HepG2 (cell line): ENCODE measurements around the gene PXMP4. TPM values are rescaled to one million over a fixed set of nuclear protein-coding genes. Genes with fewer than 3 reads are reported as not detected.

Experiments used
- CEBPB ChIP-seq: IDR thresholded peaks from 2 replicates; pipeline ENCODE4 v1.6.1; 2011; ENCODE audit warnings: low read depth, low read length, improper control_type of control experiment, borderline replicate concordance
- CREB1 ChIP-seq, 2 experiments: fragments of 450-650 bp in 1 of 2; IDR thresholded peaks; 2 replicates each; pipeline ENCODE4 v1.6.1; 2016 to 2017; ENCODE audit warnings: control low read depth in 1 of 2, mild to moderate bottlenecking in 1 of 2, missing compliant biosample characterization in 1 of 2, missing genetic modification characterization in 1 of 2
- FOXA1 ChIP-seq, 2 experiments: fragments of 450-650 bp in 1 of 2; sonication (generic) in 1 of 2; formaldehyde crosslinking in 1 of 2; IDR thresholded peaks; 2 replicates each; pipeline versions ENCODE4 v1.4.0 to v1.6.1; 2016 to 2020; ENCODE audit warnings: missing genetic modification reagents in 1 of 2
- FOXP1 ChIP-seq, 2 experiments: fragments of 450-650 bp in 1 of 2; IDR thresholded peaks; 2 replicates each; pipeline ENCODE4 v1.6.1; 2017 to 2018; ENCODE audit warnings: antibody characterized with exemption in 1 of 2
- GPN1 ChIP-seq: sonication (generic); formaldehyde crosslinking; IDR thresholded peaks from 2 replicates; pipeline ENCODE4 v1.5.1; 2020; ENCODE audit warnings: missing genetic modification reagents, borderline replicate concordance
- KDM4B ChIP-seq: sonication (generic); formaldehyde crosslinking; IDR thresholded peaks from 2 replicates; pipeline ENCODE4 v1.4.0; 2020; ENCODE audit warnings: missing genetic modification reagents
- KMT2B ChIP-seq: IDR thresholded peaks from 2 replicates; pipeline ENCODE4 v1.6.1; 2016; ENCODE audit warnings: missing genetic modification reagents, missing compliant biosample characterization
- NFE2L1 ChIP-seq: sonication (generic); formaldehyde crosslinking; IDR thresholded peaks from 2 replicates; pipeline ENCODE4 v1.4.0; 2020; ENCODE audit warnings: missing genetic modification reagents, mild to moderate bottlenecking, borderline replicate concordance
- NFYB ChIP-seq: sonication (generic); formaldehyde crosslinking; IDR thresholded peaks from 2 replicates; pipeline ENCODE4 v1.4.0; 2020; ENCODE audit warnings: missing genetic modification reagents
- NFYC ChIP-seq: IDR thresholded peaks from 2 replicates; pipeline ENCODE4 v1.6.1; 2016; ENCODE audit warnings: missing genetic modification reagents, missing compliant biosample characterization
- RAD21 ChIP-seq: fragments of 450-650 bp; formaldehyde crosslinking; IDR thresholded peaks from 2 replicates; pipeline ENCODE4 v1.5.0; 2020; ENCODE audit warnings: mild to moderate bottlenecking
- SALL1 ChIP-seq: sonication (generic); formaldehyde crosslinking; IDR thresholded peaks from 2 replicates; pipeline ENCODE4 v1.8.0; 2022; ENCODE audit warnings: mild to moderate bottlenecking, missing genetic modification reagents
- TBP ChIP-seq: sonication (generic); formaldehyde crosslinking; IDR thresholded peaks from 2 replicates; pipeline ENCODE4 v1.5.0; 2020; ENCODE audit warnings: missing genetic modification reagents
- U2AF2 ChIP-seq: fragments of 200-400 bp; formaldehyde crosslinking; IDR thresholded peaks from 2 replicates; pipeline ENCODE4 v1.6.1; 2017; ENCODE audit warnings: low read depth, mild to moderate bottlenecking, low read length
- ZC3H13 ChIP-seq: sonication (generic); formaldehyde crosslinking; IDR thresholded peaks from 2 replicates; pipeline ENCODE4 v1.8.1; 2023; ENCODE audit warnings: mild to moderate bottlenecking, missing genetic modification reagents, moderate library complexity
- ZMAT3 ChIP-seq: sonication (generic); formaldehyde crosslinking; conservative IDR thresholded peaks from 2 replicates; pipeline ENCODE4 v1.7.0; 2021; ENCODE audit warnings: missing genetic modification reagents
- ZNF253 ChIP-seq: sonication (generic); formaldehyde crosslinking; IDR thresholded peaks from 2 replicates; pipeline ENCODE4 v1.8.0; 2022; ENCODE audit warnings: mild to moderate bottlenecking, missing genetic modification reagents, borderline replicate concordance
- ZNF772 ChIP-seq: sonication (generic); formaldehyde crosslinking; IDR thresholded peaks from 2 replicates; pipeline ENCODE4 v1.5.0; 2020; ENCODE audit warnings: mild to moderate bottlenecking, missing genetic modification reagents
- ZNF775 ChIP-seq: sonication (generic); formaldehyde crosslinking; IDR thresholded peaks from 2 replicates; pipeline ENCODE4 v1.4.0; 2020; ENCODE audit warnings: missing genetic modification reagents, mild to moderate bottlenecking, moderate library complexity, borderline replicate concordance
- ZNF776 ChIP-seq: sonication (generic); formaldehyde crosslinking; IDR thresholded peaks from 2 replicates; pipeline ENCODE4 v1.4.0; 2020; ENCODE audit warnings: mild to moderate bottlenecking, missing genetic modification reagents
- polyA plus RNA-seq, 8 experiments: library from polyadenylated mRNA; depleted of rRNA in 3 of 8; stranded (reverse) in 7 of 8; unstranded in 1 of 8; fragments of >200 nt; fragmentation: Illumina TruSeq in 4 of 8; extraction: Trizol in 4 of 8; gene quantifications; 2 replicates each; pipeline versions ENCODE4 v1.2.1 to v1.2.3, GENCODE V29; 2011 to 2016; ENCODE audit warnings: low read depth in 4 of 8, missing spikeins in 1 of 8, mixed read lengths in 1 of 8; ENCODE audit not compliant: insufficient read depth in 1 of 8
- total RNA-seq, 5 experiments: library from RNA; depleted of rRNA; stranded (reverse); fragments of >200 nt; fragmentation: Illumina TruSeq; extraction: Trizol; gene quantifications; 2 replicates each; pipeline ENCODE4 v1.2.3, GENCODE V29; 2016; ENCODE audit warnings: low read depth in 1 of 5
- TF ChIP-seq, protein P1 (sequence below): sonication (generic); formaldehyde crosslinking; IDR thresholded peaks from 2 replicates; pipeline ENCODE4 v1.9.0; 2021; ENCODE audit warnings: missing genetic modification reagents, borderline replicate concordance
- TF ChIP-seq, protein P2 (sequence below): sonication (generic); formaldehyde crosslinking; IDR thresholded peaks from 2 replicates; pipeline ENCODE4 v1.5.0; 2020; ENCODE audit warnings: mild to moderate bottlenecking, missing genetic modification reagents

Gene PXMP4
- total and polyA plus RNA-seq, 2 of the 13 experiments (the other 11 are each of a cell fraction or from before 2014, with no cell fraction given) = not detected

- TF ChIP-seq ZMAT3 (CRISPR knock-in tag) (no peak), FOXA1 (IDR thresholded peaks at IDR 0.05) (no peak), FOXA1 (CRISPR knock-in tag; IDR thresholded peaks at IDR 0.05) (no peak), RAD21 (CRISPR knock-in tag) (peak; percentile 5), NFE2L1 (CRISPR knock-in tag) (0 out of 2 replicates have a peak, but pooled peaks have one; percentile 32), CEBPB (no peak), ZNF776 (peak; percentile 93), NFYB (peak; percentile 91), CREB1 (IDR thresholded peaks at IDR 0.05) (peak; percentile 89), CREB1 (CRISPR knock-in tag; IDR thresholded peaks at IDR 0.05) (peak; percentile 78; the same call in 1 of the 2 replicates), GPN1 (CRISPR knock-in tag) (no peak; the same call in 1 of the 2 replicates), ZC3H13 (CRISPR knock-in tag) (peak; percentile 98), KDM4B (CRISPR knock-in tag) (peak; percentile 40; the same call in 1 of the 2 replicates), FOXP1 (IDR thresholded peaks at IDR 0.05) (no peak), FOXP1 (CRISPR knock-in tag; IDR thresholded peaks at IDR 0.05) (peak; percentile 16; the same call in 1 of the 2 replicates), ZNF253 (CRISPR knock-in tag) (0 out of 2 replicates have a peak, but pooled peaks have one; percentile 70), KMT2B (CRISPR knock-in tag) (peak; percentile 51; the same call in 1 of the 2 replicates), ZNF775 (CRISPR knock-in tag) (no peak), SALL1 (CRISPR knock-in tag) (peak; percentile 90), TBP (no peak), U2AF2 (0 out of 2 replicates have a peak, but pooled peaks have one; percentile 25), ZNF772 (CRISPR knock-in tag) (peak; percentile 87; the same call in 1 of the 2 replicates), NFYC (CRISPR knock-in tag) (peak; percentile 93)
- TF ChIP-seq, protein P1, sequence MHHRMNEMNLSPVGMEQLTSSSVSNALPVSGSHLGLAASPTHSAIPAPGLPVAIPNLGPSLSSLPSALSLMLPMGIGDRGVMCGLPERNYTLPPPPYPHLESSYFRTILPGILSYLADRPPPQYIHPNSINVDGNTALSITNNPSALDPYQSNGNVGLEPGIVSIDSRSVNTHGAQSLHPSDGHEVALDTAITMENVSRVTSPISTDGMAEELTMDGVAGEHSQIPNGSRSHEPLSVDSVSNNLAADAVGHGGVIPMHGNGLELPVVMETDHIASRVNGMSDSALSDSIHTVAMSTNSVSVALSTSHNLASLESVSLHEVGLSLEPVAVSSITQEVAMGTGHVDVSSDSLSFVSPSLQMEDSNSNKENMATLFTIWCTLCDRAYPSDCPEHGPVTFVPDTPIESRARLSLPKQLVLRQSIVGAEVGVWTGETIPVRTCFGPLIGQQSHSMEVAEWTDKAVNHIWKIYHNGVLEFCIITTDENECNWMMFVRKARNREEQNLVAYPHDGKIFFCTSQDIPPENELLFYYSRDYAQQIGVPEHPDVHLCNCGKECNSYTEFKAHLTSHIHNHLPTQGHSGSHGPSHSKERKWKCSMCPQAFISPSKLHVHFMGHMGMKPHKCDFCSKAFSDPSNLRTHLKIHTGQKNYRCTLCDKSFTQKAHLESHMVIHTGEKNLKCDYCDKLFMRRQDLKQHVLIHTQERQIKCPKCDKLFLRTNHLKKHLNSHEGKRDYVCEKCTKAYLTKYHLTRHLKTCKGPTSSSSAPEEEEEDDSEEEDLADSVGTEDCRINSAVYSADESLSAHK = 0 out of 2 replicates have a peak, but pooled peaks have one; percentile 76
- TF ChIP-seq, protein P2, sequence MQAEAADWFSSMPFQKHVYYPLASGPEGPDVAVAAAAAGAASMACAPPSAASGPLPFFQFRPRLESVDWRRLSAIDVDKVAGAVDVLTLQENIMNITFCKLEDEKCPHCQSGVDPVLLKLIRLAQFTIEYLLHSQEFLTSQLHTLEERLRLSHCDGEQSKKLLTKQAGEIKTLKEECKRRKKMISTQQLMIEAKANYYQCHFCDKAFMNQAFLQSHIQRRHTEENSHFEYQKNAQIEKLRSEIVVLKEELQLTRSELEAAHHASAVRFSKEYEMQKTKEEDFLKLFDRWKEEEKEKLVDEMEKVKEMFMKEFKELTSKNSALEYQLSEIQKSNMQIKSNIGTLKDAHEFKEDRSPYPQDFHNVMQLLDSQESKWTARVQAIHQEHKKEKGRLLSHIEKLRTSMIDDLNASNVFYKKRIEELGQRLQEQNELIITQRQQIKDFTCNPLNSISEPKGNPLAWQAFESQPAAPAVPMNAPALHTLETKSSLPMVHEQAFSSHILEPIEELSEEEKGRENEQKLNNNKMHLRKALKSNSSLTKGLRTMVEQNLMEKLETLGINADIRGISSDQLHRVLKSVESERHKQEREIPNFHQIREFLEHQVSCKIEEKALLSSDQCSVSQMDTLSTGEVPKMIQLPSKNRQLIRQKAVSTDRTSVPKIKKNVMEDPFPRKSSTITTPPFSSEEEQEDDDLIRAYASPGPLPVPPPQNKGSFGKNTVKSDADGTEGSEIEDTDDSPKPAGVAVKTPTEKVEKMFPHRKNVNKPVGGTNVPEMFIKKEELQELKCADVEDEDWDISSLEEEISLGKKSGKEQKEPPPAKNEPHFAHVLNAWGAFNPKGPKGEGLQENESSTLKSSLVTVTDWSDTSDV (CRISPR knock-in tag) = peak; percentile 21; the same call in 1 of the 2 replicates
Measured at GRCh38 chr20:33686100-33686983, 33.8 kb downstream of the PXMP4 start, which contains the start of gene E2F1 (continued).
